HUES64 (cell line): Measurements from ENCODE around the gene MTFR2.

Experiments
- H3K27ac ChIP-seq: 2 replicates; pipeline ENCODE4 v1.7.0; 2013; ENCODE audit warnings: low read depth, low read length, inconsistent platforms
- H3K27me3 ChIP-seq: 2 replicates; pipeline ENCODE4 v1.6.1; 2013; ENCODE audit warnings: mild to moderate bottlenecking, low read length; ENCODE audit not compliant: insufficient read depth
- H3K36me3 ChIP-seq: 2 replicates; pipeline ENCODE4 v1.6.1; 2013; ENCODE audit warnings: mild to moderate bottlenecking, low read length; ENCODE audit not compliant: insufficient read depth
- H3K4me1 ChIP-seq: 2 replicates; pipeline ENCODE4 v1.6.1; 2013; ENCODE audit warnings: mild to moderate bottlenecking, low read length, moderate library complexity; ENCODE audit not compliant: insufficient read depth
- H3K4me3 ChIP-seq: 2 replicates; pipeline ENCODE4 v1.5.1; 2013; ENCODE audit warnings: mild to moderate bottlenecking, low read length, moderate library complexity
- H3K9ac ChIP-seq: 2 replicates; pipeline ENCODE4 v1.6.1; 2013; ENCODE audit warnings: mild to moderate bottlenecking, low read depth, low read length
- H3K9me3 ChIP-seq: 2 replicates; pipeline ENCODE4 v1.6.1; 2013; ENCODE audit warnings: low read depth, low read length; ENCODE audit not compliant: insufficient read depth
- WGBS: fragments of 150-250, 120-280 bp; methylation state at CpG from one replicate; pipeline ENCODE4 v1.1.7; 2013; ENCODE audit warnings: missing lambda C conversion rate; 5-methylcytosine and 5-hydroxymethylcytosine counted together

Gene MTFR2

GRCh38 chr6:136181512-136181833, 68.6 kb downstream of the MTFR2 start:
- Histone ChIP-seq H3K36me3 (no peaks in the 10 kb centered on the region), H3K27ac (no peak overlapping the region), H3K27me3 (no peaks in the 10 kb centered on the region), H3K4me3 (no peak overlapping the region), H3K9ac (no peak overlapping the region), H3K9me3 (no peaks in the 10 kb centered on the region), H3K4me1 (no peaks in the 10 kb centered on the region)
- 100% methylated on average over 1 of the region's 1 CpG for WGBS
